Urothelium cell line (cell line): ENCODE measurements around the gene DAAM2.

Source experiments
- DNase-seq: peaks from one replicate; pipeline ENCODE4 v3.0.0; 2011; ENCODE audit warnings: low spot score, mixed read lengths
- FAIRE-seq: peaks from 2 replicates; lab custom pipeline; 2011; peaks lifted over from hg19 to GRCh38; lab: Jason Lieb, UNC

DAAM2 gene

GRCh38 chr6:39791850-39792539 lies at the start of gene DAAM2:
Gene DAAM2 (plus strand): TSS chr6:39792376. CDS start chr6:39856303, 63,927 bp downstream.
- peak; percentile 35 for FAIRE-seq

GRCh38 chr6:39746795-39747194 lies 45.4 kb upstream of the DAAM2 start:
- DNase-seq (no peak), FAIRE-seq (no peak)

More at GRCh38 chr6:39791850-39792539, at the start of gene DAAM2:
- DNase-seq, result peak; percentile 78

GRCh38 chr6:39752835-39753724 lies 39.1 kb upstream of the DAAM2 start:
- DNase-seq (no peak), FAIRE-seq (no peak)

GRCh38 chr6:39753725-39754045 lies 38.5 kb upstream of the DAAM2 start:
- FAIRE-seq (no peak), DNase-seq (no peak)

- FAIRE-seq, result no peak
- DNase-seq, result no peak
Measured at GRCh38 chr6:39754514-39755115, 37.6 kb upstream of the DAAM2 start.

GRCh38 chr6:39755231-39755630 lies 36.9 kb upstream of the DAAM2 start:
- DNase-seq (no peak), FAIRE-seq (no peak)

- FAIRE-seq, result no peak
- no peak for DNase-seq
Measured at GRCh38 chr6:39756582-39756981, 35.6 kb upstream of the DAAM2 start.

GRCh38 chr6:39758905-39759605 lies 33.1 kb upstream of the DAAM2 start:
- no peak for DNase-seq

GRCh38 chr6:39760226-39760952 lies 31.8 kb upstream of the DAAM2 start:
- DNase-seq (no peak), FAIRE-seq (no peak)

More at GRCh38 chr6:39758905-39759605, 33.1 kb upstream of the DAAM2 start:
- FAIRE-seq, result no peak

GRCh38 chr6:39765508-39766065 lies 26.6 kb upstream of the DAAM2 start:
- FAIRE-seq, result no peak
- peak; percentile 23 for DNase-seq

- no peak for FAIRE-seq
- no peak for DNase-seq
Measured at GRCh38 chr6:39769012-39769411, 23.2 kb upstream of the DAAM2 start.

- FAIRE-seq (no peak), DNase-seq (no peak)
Measured at GRCh38 chr6:39770446-39770845, 21.7 kb upstream of the DAAM2 start.

GRCh38 chr6:39772559-39773273 lies 19.5 kb upstream of the DAAM2 start:
- DNase-seq, result no peak
- no peak for FAIRE-seq

- FAIRE-seq (no peak), DNase-seq (no peak)
Measured at GRCh38 chr6:39773782-39774181, 18.4 kb upstream of the DAAM2 start.

- no peak for FAIRE-seq
Measured at GRCh38 chr6:39776581-39776980, 15.6 kb upstream of the DAAM2 start.

GRCh38 chr6:39777218-39777617 lies 15.0 kb upstream of the DAAM2 start:
- FAIRE-seq (no peak), DNase-seq (no peak)

More at GRCh38 chr6:39776581-39776980, 15.6 kb upstream of the DAAM2 start:
- no peak for DNase-seq

- no peak for FAIRE-seq
- no peak for DNase-seq
Measured at GRCh38 chr6:39777661-39778060, 14.5 kb upstream of the DAAM2 start.

GRCh38 chr6:39778581-39779255 lies 13.5 kb upstream of the DAAM2 start:
- FAIRE-seq (no peak), DNase-seq (no peak)

- no peak for DNase-seq
- no peak for FAIRE-seq
Measured at GRCh38 chr6:39785281-39785680, 6.9 kb upstream of the DAAM2 start.
